ENCODE data around the gene PRPF19. TPM values are rescaled to one million over a fixed set of nuclear protein-coding genes. Genes with fewer than 3 reads are reported as not detected.

The PRPF19 gene
- total and polyA plus RNA-seq, 5 donors: 31.5 to 43.4 (median 36.9) TPM

GRCh38 chr11:60872124-60872960 lies 34.0 kb downstream of the PRPF19 start:
- intact Hi-C loops (cut with DNase I): no loop called here
- H3K9me3 ChIP-seq (ENCODE audit: control insufficient read depth, low read length): no peaks in the 10 kb centered on the region
- DNase-seq: peak; percentile 50 to 76 (median 72)
- H3K4me3 ChIP-seq (ENCODE audit: low read length): no peak overlapping the region
- peaks cover 13% of the 10 kb centered on the region for H3K4me1 ChIP-seq (ENCODE audit: control insufficient read depth, insufficient read depth, low read length)
- H3K27me3 ChIP-seq (ENCODE audit: control insufficient read depth, insufficient read depth): no peaks in the 10 kb centered on the region
- ATAC-seq: peak; percentile 69 to 74
- peak overlapping the region; percentile 31 for H3K27ac ChIP-seq (ENCODE audit: low read length)
- WGBS: 90% methylated on average over 6 of the region's 6 CpGs

DNA sequence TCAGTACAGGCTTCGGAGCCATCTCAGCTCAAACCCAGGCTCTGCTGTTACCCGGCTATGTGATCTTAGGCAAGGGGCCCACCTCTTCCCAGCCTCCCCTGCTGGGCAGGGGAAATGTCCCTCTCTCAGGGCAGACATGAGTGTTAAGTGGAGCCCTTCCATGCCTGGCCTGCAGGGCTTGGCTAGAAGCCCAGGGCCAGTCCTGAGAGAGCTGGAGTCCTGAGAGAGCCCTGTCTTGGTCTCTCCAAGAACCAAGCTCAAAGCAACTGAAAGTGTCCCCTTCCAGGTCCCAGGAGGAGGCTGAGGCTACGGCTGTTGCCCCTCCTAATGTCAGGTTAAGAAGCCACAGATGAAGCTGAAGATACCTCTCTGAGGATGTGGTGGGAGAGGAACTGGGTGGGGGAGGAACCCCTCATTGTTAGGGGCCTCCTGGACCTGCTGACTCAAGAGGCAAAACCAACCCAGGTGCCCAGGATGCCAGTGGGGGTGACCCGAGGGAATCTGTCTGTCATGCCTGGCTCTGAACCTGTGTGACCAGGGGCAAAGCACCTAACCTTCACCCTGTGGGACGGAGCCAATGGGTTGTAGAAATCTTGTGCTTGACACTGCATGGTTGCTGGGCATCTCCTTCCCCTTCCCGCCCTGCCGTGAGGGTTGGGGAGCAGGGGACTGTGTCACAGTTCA lies 34.9 kb downstream of the PRPF19 start:
- H3K27ac ChIP-seq (ENCODE audit: low read length): no peak overlapping the region
- 72% methylated on average over 7 of the region's 7 CpGs for WGBS

GRCh38 chr11:60870733-60871377 lies 35.5 kb downstream of the PRPF19 start:
- Histone ChIP-seq H3K9me3 (ENCODE audit: control insufficient read depth, low read length) (no peaks in the 10 kb centered on the region), H3K27me3 (ENCODE audit: control insufficient read depth, insufficient read depth) (no peaks in the 10 kb centered on the region), H3K4me1 (ENCODE audit: control insufficient read depth, insufficient read depth, low read length) (peaks cover 13% of the 10 kb centered on the region), H3K4me3 (ENCODE audit: low read length) (no peak overlapping the region), H3K27ac (ENCODE audit: low read length) (no peak overlapping the region)
- peak in 1 of 3 donors; percentile 23 for DNase-seq
- ATAC-seq: no peak
- 79% methylated on average over 13 of the region's 13 CpGs for WGBS
- intact Hi-C loops (cut with DNase I): no loop called here

More for the DNA sequence above, 34.9 kb downstream of the PRPF19 start:
- ATAC-seq (peak; percentile 67 to 73), DNase-seq (peak; percentile 59 to 80 (median 79))
- Histone ChIP-seq H3K27me3 (ENCODE audit: control insufficient read depth, insufficient read depth) (no peaks in the 10 kb centered on the region), H3K4me1 (ENCODE audit: control insufficient read depth, insufficient read depth, low read length) (peaks cover 13% of the 10 kb centered on the region), H3K9me3 (ENCODE audit: control insufficient read depth, low read length) (no peaks in the 10 kb centered on the region), H3K4me3 (ENCODE audit: low read length) (no peak overlapping the region)
- intact Hi-C loops (cut with DNase I): no loop called here

DNA sequence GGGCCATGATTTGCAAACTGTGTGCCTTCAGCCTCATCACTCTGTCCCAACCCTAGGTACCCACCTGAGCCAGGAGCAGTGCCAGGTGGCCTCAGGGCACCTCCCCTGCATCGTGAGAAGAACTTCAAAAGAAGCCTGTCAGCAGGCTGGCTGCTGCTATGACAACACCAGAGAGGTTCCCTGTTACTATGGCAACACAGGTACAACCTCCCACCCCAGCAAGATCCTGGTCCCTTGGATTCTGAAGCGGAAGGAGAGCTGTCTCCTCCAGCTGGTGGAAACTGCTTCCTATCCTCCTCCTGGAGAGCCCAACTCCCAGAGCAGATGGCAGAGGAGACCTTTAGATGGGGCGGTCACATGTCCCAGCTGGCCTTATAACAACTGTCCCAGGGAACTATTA lies 36.1 kb downstream of the PRPF19 start:
- H3K4me1 ChIP-seq (ENCODE audit: control insufficient read depth, insufficient read depth, low read length): peaks cover 13% of the 10 kb centered on the region
- ATAC-seq (no peak), DNase-seq (peak in 1 of 3 donors; percentile 20)
- no peak overlapping the region for H3K4me3 ChIP-seq (ENCODE audit: low read length)
- 79% methylated on average over 3 of the region's 3 CpGs for WGBS
- intact Hi-C loops (cut with DNase I): no loop called here
- H3K27me3 ChIP-seq (ENCODE audit: control insufficient read depth, insufficient read depth): no peaks in the 10 kb centered on the region
- no peak overlapping the region for H3K27ac ChIP-seq (ENCODE audit: low read length)
- H3K9me3 ChIP-seq (ENCODE audit: control insufficient read depth, low read length): no peaks in the 10 kb centered on the region

DNA sequence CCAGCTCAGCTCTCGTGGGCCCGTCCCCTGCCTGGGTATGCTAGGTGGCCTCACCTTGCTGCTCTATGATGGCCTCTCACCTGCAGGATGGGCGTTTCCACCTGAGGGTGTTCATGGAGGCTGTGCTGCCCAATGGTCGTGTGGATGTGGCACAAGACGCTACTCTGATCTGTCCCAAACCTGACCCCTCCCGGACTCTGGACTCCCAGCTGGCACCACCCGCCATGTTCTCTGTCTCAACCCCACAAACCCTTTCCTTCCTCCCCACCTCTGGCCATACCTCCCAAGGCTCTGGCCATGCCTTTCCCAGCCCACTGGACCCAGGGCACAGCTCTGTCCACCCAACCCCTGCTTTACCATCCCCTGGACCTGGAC lies 36.9 kb downstream of the PRPF19 start:
- 95% methylated on average over 7 of the region's 7 CpGs for WGBS
- Histone ChIP-seq H3K4me3 (ENCODE audit: low read length) (no peak overlapping the region), H3K9me3 (ENCODE audit: control insufficient read depth, low read length) (no peaks in the 10 kb centered on the region), H3K27ac (ENCODE audit: low read length) (no peak overlapping the region), H3K4me1 (ENCODE audit: control insufficient read depth, insufficient read depth, low read length) (peaks cover 13% of the 10 kb centered on the region), H3K27me3 (ENCODE audit: control insufficient read depth, insufficient read depth) (no peaks in the 10 kb centered on the region)
- no peak for ATAC-seq
- intact Hi-C loops (cut with DNase I): no loop called here
- DNase-seq: peak in 1 of 3 donors; percentile 15

DNA sequence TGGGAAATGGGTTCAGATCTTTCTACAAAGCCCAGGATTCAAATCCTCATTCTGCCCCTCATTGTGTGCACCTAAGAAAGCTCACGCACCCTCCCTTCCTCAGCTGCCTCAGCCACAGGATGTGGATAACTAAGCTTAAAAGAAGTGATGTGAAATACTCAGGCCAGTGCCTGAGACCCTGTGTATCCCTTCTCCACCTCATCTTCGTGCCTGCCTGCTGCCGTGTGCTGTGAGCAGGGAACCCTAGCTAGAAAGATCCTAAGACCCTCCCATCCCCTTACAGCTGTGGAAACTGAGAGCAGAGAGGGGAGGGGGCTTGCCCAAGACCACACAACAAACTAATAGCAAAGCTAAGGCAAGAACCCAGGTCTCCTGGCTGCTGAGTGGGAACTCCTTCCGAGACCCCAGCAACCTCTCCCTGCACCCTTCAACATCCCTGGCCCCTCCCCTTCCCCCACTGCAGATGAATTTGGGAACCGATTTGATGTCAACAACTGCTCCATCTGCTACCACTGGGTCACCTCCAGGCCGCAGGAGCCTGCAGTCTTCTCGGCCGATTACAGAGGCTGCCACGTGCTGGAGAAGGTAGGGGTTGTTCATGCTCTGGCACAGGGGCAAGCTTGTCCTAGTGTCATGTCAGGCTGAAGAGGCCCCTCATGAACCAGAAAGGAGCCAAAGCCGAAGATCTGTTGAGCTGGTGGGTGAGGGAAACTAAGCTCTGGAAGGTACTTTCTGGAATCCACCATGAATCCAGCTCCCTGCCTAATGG lies 37.5 kb downstream of the PRPF19 start:
- ATAC-seq: no peak
- intact Hi-C loops (cut with DNase I): no loop called here
- Histone ChIP-seq H3K27ac (ENCODE audit: low read length) (no peak overlapping the region), H3K4me3 (ENCODE audit: low read length) (no peak overlapping the region), H3K27me3 (ENCODE audit: control insufficient read depth, insufficient read depth) (no peaks in the 10 kb centered on the region), H3K4me1 (ENCODE audit: control insufficient read depth, insufficient read depth, low read length) (peaks cover 13% of the 10 kb centered on the region), H3K9me3 (ENCODE audit: control insufficient read depth, low read length) (no peaks in the 10 kb centered on the region)
- 79% methylated on average over 10 of the region's 10 CpGs for WGBS
- peak in 1 of 3 donors; percentile 11 for DNase-seq

DNA sequence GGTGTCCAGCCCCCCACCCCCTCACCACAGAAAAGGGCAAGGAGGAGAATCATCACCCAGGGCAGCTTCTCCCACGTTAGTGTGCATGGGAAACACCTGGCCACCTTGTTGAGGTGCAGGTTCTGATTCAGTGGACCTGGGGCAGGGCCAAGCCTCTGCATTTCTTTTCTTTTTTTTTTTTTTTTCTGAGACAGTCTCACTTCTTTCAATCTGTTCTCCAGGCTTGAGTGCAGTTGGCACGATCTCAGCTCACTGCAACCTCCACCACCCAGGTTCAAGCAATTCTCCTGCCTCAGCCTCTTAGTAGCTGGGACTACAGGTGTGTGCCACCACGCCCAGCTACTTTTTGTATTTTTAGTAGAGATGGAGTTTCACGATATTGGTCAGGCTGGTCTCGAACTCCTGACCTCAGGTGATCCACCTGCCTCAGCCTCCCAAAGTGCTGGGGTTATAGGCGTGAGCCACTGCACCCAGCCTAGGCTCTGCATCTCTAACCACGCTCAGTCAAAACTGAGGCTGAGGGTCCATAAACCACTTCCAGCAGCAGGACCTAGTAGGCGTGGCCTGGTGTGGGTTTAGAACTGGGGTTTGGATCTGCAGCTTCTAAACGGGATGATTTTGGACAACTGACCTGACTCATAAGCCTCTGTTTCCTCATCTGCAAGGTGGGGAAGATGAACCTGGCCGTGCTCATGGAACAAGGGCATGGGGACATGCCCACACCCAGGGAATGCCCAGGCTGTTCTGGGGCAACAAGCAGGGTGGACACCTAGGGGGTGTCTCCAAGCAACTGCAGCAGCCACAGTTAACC lies 38.3 kb downstream of the PRPF19 start:
- intact Hi-C loops (cut with DNase I): no loop called here
- Histone ChIP-seq H3K9me3 (ENCODE audit: control insufficient read depth, low read length) (no peaks in the 10 kb centered on the region), H3K4me1 (ENCODE audit: control insufficient read depth, insufficient read depth, low read length) (peaks cover 13% of the 10 kb centered on the region), H3K27ac (ENCODE audit: low read length) (no peak overlapping the region), H3K4me3 (ENCODE audit: low read length) (no peak overlapping the region), H3K27me3 (ENCODE audit: control insufficient read depth, insufficient read depth) (no peaks in the 10 kb centered on the region)
- DNase-seq (peak in 1 of 3 donors; percentile 12), ATAC-seq (no peak)
- WGBS: 84% methylated on average over 10 of the region's 10 CpGs

- H3K27ac ChIP-seq (ENCODE audit: low read length): no peak within 1 kb of the TSS
- no peak for ATAC-seq
Measured at GRCh38 chr11:60866911-60867870, 39.2 kb downstream of the PRPF19 start, which contains the start of gene ZP1. ZP1 (plus strand) TSS chr11:60867542; CDS start chr11:60867562, 20 bp downstream.

DNA sequence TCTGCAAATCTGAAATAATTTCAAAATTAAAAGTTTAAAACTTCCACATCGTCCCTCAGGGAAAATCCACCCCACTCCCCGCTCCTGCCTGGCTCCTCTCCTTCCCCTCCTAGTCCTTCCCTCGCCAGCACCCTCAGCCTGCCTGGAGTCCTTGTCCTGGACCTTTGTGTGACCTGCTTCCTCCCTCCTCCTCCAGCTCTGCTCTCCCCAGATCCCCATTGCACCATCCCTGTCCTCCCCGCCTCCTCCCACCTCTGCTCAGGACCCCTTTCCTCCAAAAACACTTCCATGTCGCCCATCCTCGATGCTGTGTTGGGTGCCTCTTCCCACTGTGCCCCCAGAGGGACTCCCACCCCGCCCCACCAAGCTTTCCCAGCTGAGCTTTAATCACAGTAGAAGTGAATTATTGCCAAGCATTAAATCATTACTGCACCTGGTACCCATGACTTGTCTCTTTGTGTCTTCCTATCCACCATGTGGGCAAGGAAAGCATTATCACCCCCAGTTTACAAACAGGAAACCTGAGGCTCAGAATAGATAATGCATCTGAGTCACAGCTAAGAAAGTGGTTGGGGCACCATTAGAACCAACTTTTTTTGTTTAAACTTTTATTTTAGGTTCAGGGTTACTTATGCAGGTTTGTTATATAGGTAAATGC lies 41.4 kb downstream of the PRPF19 start:
- ATAC-seq: no peak
- H3K4me3 ChIP-seq (ENCODE audit: low read length): no peak overlapping the region
- no peak overlapping the region for H3K27ac ChIP-seq (ENCODE audit: low read length)
- H3K4me1 ChIP-seq (ENCODE audit: control insufficient read depth, insufficient read depth, low read length): no peaks in the 10 kb centered on the region
- H3K9me3 ChIP-seq (ENCODE audit: control insufficient read depth, low read length): no peaks in the 10 kb centered on the region
- intact Hi-C loops (cut with DNase I): no loop called here
- DNase-seq: peak in 1 of 3 donors; percentile 36
- 70% methylated on average over 7 of the region's 7 CpGs for WGBS
- no peaks in the 10 kb centered on the region for H3K27me3 ChIP-seq (ENCODE audit: control insufficient read depth, insufficient read depth)

More at GRCh38 chr11:60866911-60867870, 39.2 kb downstream of the PRPF19 start, which contains the start of gene ZP1:
- Histone ChIP-seq H3K9me3 (ENCODE audit: control insufficient read depth, low read length) (no peaks in the 10 kb centered on the region), H3K27me3 (ENCODE audit: control insufficient read depth, insufficient read depth) (no peaks in the 10 kb centered on the region), H3K4me3 (ENCODE audit: low read length) (no peak within 1 kb of the TSS), H3K4me1 (ENCODE audit: control insufficient read depth, insufficient read depth, low read length) (peaks cover 9% of the 10 kb centered on the region)
- intact Hi-C loops (cut with DNase I): no loop called here
- WGBS: 69% methylated on average over 13 of the region's 13 CpGs
- peak in 2 of 3 donors; percentile 34 to 48 for DNase-seq

Data from right cardiac atrium (tissue), 5 donors.